ENCODE measurements around the gene NLGN4Y.

NLGN4Y gene

DNA sequence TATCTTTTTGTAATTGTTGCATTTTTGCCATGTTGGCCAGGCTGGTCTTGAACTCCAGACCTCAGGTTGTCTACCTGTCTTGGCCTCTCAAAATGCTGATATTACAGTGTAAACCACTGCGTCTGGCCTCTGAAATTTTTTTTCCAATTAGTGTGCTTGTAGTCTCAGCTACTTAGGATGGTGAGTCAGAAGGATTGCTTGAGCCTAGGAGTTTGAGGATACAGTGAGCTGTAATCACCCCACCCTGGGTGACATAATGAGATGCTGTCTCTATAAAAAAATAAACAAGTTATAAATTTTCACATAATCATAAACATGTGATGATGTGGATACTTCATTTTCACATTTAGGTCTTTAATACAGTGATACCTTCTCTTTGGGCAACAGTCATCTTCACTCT is 154.9 kb downstream of the NLGN4Y start:
- DNase-seq, result no peak

GRCh38 chrY:14694543-14694942 is 170.2 kb downstream of the NLGN4Y start:
- DNase-seq, result no peak

- no peak for DNase-seq
These were observed 183.8 kb downstream of the NLGN4Y start for GRCh38 chrY:14708158-14708557.

DNA sequence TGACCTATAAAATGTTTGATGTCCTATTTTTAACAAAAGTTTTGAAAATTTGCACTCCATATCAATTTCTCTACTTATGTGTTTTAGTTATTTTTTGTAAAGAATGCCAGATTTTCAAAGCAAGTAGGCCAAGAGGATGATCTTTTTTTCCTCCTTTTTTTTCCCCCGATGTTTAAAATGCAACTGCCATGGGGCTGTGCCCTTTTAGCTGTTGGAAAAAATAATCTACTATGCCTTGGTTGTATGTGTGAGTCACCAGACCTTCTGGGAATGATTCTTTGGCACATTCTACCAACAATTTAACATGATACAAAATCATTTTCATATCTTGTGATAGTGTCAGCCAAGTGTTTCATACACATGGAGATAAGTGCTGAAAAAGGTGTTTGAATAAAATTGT is 217.3 kb downstream of the NLGN4Y start:
- no peak for DNase-seq

GRCh38 chrY:14748329-14748728 is 224.0 kb downstream of the NLGN4Y start:
- no peak for DNase-seq

DNA sequence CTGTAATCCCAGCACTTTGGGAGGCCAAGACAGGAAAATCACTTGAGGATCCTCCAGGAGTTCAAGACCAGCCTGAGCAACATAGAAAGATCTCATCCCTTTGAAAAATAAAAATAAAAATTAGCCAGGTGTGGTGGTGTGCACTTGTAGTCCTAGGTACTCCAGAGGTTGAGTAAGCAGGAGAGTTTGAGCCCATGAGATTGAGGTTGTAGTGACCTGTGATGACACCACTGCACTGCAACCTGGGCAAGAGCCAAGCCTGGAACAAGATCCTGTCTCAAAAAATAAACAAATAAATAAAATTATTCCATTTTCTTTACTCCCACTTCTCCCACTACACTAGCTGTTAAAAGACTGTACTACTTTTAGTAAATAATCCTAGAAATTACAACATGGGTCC is 231.2 kb downstream of the NLGN4Y start:
- no peak for DNase-seq

GRCh38 chrY:14762903-14763302 is 238.6 kb downstream of the NLGN4Y start:
- DNase-seq, result no peak

DNA sequence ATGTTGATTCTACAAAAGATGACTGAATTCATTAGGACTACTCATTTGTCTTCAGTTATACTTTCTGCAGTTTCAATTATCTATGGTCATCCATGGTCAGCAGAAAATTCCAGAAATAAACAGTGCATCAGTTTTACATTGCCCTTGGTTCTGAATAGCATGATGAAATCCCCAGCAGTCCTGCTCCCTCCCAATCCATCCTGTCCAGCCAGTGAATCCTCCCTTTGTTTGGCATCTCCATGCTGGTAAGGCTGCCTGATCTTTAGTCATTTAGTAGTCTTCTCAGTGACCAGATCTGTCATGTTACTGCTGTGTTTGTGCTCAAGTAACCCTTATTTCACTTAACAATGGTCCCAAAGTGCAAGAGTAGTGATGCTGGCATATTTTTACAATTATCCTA is 239.3 kb downstream of the NLGN4Y start:
- DNase-seq, result no peak

DNA sequence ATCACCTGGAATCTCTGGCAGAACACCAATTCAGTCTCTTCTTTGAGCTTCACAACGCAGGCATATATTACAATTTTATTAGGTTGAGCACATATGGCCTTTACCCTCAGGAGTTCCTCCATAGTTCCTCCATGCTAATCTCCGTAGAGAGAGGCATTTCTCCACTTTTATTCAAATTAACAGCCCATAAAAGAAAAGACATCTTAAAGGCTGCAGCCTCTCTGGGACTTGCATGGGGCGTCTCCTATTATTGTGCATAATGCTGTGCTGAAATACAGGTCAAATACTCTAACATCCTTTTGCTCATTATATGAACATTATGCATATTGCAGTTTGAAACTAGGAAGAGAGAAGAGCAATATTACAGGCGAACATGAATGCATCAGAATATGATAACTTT is 253.9 kb downstream of the NLGN4Y start:
- no peak for DNase-seq

- no peak for DNase-seq
These were observed 268.8 kb downstream of the NLGN4Y start for GRCh38 chrY:14793104-14793503.

GRCh38 chrY:14793674-14794073 is 269.3 kb downstream of the NLGN4Y start:
- DNase-seq, result no peak

DNA sequence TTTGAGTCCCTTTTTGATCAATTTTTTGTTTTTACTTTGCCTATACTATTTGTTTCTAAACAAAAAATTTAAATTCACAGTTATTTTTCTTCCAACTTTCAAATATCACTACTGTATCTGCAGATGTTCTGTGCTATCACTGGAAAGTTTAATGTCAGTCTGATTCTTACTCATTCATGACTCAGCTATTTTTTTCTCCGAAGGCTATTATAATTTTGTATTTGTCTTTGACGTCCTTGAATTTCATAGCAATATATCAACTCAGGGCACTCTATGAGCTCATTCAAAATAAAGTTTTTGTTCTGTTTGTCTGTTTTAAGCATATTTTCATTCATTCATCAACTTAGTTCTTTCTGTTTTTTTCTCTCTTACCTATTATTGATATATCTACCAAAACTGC is 273.7 kb downstream of the NLGN4Y start:
- DNase-seq, result no peak

DNA sequence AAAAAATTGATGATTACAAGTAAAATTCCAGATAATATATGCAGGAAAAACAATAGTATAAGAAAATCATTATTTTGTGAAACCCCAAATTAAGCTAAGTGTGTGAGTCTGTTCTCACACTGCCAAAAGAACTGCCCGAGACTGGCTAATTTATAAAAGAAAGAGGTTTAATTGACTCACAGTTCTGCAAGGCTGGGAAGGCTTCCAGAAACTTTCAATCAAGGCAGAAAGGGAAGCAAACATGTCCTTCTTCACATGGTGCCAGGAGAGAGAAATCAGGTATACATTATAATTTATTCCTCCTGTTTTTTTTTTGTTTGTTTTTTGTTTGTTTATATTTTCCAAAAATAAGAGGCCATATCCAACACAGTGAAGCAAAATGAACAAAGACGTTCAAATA is 276.8 kb downstream of the NLGN4Y start:
- DNase-seq, result no peak

DNA sequence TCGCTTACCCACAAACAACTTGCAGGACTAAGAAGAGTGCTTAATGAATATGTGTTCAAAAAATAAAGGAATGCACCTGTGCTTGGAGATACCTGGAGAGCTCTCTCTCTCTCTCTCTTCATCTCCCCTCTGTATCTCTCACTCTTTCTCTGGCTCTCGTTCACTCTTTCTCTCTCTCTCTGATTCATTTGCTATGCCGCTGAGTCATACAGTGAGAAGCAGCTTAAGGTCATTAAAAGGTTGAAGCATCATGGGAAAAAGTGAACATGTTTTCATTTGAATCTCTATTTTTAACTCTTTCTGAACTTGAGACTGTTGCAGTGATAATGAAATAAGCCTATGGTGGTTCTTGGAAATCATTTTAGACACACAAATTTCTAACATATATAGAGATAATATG is 277.8 kb downstream of the NLGN4Y start:
- DNase-seq, result no peak

DNA sequence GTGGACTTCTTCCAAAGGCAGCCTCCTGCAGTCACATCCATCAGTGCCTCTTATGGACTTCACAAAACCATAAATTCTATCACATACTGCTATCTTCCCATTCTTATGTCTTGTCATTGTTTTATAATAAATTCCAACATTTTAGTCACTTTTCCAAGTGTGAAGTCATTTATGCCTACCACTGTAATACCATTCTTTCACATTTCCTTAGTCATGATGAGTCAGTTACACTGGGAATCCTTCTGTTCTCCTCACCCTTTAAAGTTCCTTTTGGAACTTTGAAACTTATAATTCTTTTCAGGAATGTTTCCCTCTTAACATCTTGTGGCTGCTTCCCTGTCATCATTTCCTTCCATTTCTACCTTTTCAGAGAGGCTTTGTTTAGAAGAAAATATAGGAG is 279.7 kb downstream of the NLGN4Y start:
- no peak for DNase-seq

DNA sequence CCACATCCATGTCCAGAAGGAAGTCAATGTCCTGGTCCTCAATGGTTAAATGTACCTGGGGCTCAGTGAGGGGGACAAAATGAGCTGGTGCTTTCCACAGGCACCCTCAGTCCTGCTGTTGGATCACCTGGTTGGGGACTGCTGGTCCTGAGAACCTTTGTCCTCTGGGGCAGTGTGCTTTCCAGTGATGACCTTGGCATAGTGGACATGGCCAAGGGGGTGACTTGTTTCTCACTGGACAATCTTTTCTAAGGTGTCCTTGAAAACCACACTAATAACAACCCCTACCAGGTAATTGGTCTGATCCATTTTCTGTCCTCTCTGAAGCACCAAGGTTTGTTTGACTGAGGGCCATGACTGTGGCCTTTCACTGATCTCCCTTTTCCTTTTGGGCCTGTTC is 294.1 kb downstream of the NLGN4Y start:
- no peak for DNase-seq

- DNase-seq, result no peak
These were observed 297.9 kb downstream of the NLGN4Y start for GRCh38 chrY:14822201-14822600.

DNA sequence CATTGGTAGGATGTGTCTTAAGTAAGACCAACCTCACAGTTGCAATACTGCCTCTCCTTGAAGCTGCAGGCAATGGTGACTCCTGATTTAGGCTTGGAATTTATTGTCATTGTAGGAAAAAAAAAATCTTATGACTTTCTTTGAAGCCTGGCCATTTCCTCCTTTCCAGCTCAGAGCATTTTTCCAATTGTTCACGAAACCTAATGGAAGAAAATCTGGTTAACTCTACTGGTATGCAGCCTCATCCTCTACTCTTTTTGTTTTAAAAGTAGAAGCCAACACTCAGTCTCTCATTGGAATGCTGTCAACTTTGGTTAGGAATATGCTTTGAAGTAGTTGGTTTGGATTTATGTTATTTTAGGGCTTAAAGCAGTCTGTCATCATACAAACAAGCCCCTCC is 298.6 kb downstream of the NLGN4Y start:
- no peak for DNase-seq

DNA sequence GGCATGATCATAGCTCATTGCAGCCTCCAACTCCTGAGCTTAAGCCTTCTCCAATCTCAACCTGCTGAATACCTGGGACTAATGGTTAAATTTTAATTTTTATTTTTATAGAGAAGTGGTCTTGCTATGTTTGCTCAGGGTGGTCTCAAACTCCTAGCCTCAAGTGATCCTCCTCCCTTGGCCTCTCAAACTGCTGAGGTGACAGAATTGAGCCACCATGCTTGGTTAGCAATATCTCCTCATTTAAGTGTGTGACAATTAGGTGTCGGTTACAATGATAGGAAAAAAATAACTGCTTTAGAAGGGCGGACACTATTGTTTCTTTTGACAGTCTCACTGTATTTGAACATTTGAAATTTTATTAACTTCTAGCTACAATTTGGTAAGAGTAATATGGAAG is 300.3 kb downstream of the NLGN4Y start:
- no peak for DNase-seq

DNA sequence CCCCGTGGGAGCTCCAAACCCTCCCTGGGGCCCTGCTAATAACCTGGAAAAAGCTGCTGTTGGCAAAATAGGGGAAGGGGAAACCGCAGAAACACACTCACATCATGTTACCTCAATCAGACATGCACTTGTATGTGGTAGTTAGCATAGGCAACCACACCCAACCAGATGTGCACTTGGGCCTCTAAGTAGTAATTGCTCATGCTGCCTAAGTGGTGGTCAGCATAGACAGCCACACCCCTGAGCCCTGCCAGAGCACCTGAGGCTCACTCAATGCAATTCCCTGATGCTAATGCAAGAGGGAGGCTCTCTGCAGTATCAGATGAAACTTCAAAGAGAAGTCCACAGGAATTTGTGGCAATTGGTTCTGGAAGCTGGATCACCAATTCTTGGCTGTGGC is 301.4 kb downstream of the NLGN4Y start:
- DNase-seq, result no peak

DNA sequence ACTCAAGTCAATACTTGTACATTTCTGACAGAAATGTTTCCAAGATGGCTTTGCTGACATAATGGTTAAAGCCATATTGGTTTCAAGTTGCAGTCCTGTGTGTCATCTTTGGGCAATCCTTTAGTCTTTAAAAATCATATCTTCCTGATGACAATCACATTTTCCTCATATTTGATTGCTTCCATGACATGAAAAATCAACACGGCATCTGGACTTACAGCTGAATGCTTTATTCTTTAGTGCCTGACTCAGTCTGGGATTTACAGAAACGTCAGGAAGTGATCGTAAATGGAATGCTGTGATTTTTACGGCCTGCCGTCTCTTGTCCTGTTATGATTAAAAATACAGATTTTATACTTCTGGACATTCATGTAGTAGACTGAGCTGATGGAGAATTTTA is 304.2 kb downstream of the NLGN4Y start:
- no peak for DNase-seq

- no peak for DNase-seq
These were observed 305.1 kb downstream of the NLGN4Y start for GRCh38 chrY:14829366-14829885.

- DNase-seq, result no peak
These were observed 310.1 kb downstream of the NLGN4Y start for GRCh38 chrY:14834103-14835060.

GRCh38 chrY:14837466-14837865 is 313.1 kb downstream of the NLGN4Y start:
- DNase-seq, result no peak

DNA sequence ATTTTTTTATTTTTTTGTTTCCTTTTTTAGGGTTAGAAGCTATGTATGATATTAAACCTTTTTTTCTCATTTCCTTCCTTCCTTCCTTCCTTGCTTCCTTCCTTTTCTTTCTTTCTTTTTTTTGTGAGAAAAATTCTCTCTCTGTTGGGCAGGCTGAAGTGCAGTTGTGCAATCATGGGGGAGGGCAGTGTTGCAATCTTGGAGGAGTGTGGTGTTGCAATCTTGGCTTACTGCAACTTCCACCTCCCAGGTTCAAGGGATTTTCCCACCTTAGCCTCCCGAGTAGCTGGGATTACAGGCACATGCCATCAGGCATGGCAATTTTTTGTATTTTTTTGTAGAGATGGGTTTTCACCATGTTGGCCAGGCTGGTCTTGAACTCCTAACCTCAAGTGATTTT is 326.4 kb downstream of the NLGN4Y start:
- DNase-seq, result no peak

All from NCI-H69 (cell line).